ENCODE data around the gene PIGH.
A peak's percentile ranks its signal among the peaks of the same experiment; 100 is the strongest.
"Not testable (repeated sequence)": the region's sequence is repeated elsewhere in the genome, so short reads cannot be mapped to it uniquely, and the experiment has no call there.

Gene PIGH, protein sequence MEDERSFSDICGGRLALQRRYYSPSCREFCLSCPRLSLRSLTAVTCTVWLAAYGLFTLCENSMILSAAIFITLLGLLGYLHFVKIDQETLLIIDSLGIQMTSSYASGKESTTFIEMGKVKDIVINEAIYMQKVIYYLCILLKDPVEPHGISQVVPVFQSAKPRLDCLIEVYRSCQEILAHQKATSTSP

GRCh38 chr14:67599698-67600561, at the start of gene PIGH:
TSS of gene PIGH (minus strand) at chr14:67600268. CDS start at chr14:67600203, 65 bp downstream.
- peak; percentile 85 to 92 for DNase-seq (ENCODE audit: low read depth in 2 of 2)

DNA sequence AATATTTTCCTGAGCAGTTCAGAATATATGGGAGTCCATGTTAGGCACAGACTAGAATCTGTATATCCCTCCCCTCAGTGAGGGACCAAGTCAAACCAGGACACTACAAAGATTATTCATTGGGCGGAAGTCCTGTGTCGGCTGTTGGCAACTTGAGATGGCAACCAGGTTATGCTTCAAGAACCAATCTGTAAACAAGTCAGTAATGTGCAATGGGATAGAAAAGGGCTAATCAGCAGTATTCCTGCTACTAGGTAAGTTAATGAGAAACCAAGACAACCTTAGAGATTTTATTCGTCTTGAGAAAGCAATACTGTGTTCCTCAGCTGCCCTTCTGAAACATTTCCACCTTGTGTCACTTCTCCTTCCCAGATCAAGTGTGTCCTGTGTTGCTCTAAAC, 46.1 kb upstream of the PIGH start:
- no peak for DNase-seq (ENCODE audit: low read depth in 2 of 2)

GRCh38 chr14:67645414-67645813, 45.3 kb upstream of the PIGH start:
- no peak for DNase-seq (ENCODE audit: low read depth in 2 of 2)

GRCh38 chr14:67644428-67644827, 44.4 kb upstream of the PIGH start:
- no peak for DNase-seq (ENCODE audit: low read depth in 2 of 2)

DNA sequence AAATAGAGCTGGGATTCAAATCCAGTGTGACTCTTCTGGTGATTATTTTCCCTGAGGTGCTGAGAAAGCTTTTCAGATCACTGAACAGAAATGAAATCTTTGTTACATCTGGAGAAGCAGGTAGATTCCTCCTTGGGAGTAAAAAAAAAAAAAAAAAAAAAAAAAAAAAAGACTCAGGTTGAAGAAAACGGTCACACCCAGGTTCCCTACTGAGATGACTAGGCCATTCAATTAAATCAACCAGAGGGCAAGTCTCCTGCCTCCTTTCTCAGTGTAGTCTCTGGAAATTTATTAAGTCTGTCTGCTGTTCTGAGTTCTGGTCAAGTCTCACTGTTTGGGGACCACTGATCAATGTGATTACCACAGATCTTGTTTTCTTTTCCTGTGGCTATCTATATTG, 43.6 kb upstream of the PIGH start:
- no peak for DNase-seq (ENCODE audit: low read depth in 2 of 2)

GRCh38 chr14:67641902-67642749, 42.1 kb upstream of the PIGH start:
- DNase-seq (ENCODE audit: low read depth in 2 of 2), result no peak

DNA sequence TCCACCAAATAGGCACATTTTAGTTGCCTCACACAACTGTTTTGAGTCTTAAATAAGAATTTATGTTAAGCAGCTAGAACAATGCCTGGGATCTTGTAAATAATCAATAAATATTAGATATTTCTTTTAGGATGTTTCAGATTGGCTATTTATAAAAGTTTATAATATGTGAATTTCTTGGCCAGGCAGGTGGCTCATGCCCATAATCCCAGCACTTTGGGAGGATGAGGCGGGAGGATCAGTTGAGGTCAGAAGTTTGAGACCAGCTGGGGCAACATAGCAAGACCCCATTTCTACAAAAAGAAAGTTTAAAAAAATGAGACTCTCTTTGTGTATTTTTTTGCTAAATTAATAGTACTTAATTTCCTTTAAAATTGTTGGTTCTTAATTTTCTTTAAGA, 41.4 kb upstream of the PIGH start:
- no peak for DNase-seq (ENCODE audit: low read depth in 2 of 2)

- no peak for DNase-seq (ENCODE audit: low read depth in 2 of 2)
Observed at GRCh38 chr14:67638642-67639041, 38.6 kb upstream of the PIGH start.

- DNase-seq (ENCODE audit: low read depth in 2 of 2), result no peak
Observed at GRCh38 chr14:67636361-67636919, 36.4 kb upstream of the PIGH start.

- no peak for DNase-seq (ENCODE audit: low read depth in 2 of 2)
Observed at GRCh38 chr14:67633451-67634147, 33.5 kb upstream of the PIGH start.

- DNase-seq (ENCODE audit: low read depth in 2 of 2), result no peak
Observed at GRCh38 chr14:67630938-67631337, 30.9 kb upstream of the PIGH start.

DNA sequence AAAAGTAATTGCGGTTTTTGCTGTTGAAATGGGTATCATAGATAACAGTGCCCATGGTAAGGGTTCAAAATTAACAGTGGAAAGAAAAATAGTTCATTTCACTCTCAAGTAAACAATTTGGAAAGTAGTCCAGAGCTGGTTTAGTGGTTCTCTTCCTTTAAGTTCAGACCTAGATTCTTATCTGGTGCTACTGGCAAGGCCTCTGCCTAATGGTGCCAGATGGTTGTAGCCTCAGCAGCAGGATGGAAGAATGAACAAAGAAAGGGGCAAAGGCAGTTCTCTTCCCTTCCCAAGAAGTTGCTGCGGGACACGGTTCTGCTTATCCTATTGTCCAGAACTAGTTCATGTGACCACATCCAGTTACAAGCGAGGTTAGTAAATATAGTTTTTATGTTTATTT, 30.1 kb upstream of the PIGH start:
- no peak for DNase-seq (ENCODE audit: low read depth in 2 of 2)

DNA sequence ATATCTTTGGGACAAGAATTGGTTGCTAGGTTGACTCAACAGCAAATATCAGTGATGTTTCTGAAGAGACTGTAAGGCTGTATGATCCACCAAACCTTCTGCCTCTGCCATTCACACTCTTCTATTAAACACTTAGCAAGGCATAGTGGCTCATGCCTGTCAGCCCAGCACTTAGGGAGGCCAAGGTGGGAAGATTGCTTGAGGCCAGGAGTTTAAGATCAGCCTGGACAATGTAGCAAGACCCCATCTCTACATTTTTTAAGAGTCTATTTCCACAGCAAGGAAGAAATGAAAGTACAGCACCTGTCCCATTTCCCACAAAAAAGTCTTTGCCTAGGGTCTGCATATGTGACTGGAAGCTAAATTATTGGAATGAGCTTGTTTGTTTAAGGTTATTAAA, 27.5 kb upstream of the PIGH start:
- no peak for DNase-seq (ENCODE audit: low read depth in 2 of 2)

GRCh38 chr14:67626131-67626530, 26.1 kb upstream of the PIGH start:
- not testable (repeated sequence) for DNase-seq (ENCODE audit: low read depth in 2 of 2)

DNA sequence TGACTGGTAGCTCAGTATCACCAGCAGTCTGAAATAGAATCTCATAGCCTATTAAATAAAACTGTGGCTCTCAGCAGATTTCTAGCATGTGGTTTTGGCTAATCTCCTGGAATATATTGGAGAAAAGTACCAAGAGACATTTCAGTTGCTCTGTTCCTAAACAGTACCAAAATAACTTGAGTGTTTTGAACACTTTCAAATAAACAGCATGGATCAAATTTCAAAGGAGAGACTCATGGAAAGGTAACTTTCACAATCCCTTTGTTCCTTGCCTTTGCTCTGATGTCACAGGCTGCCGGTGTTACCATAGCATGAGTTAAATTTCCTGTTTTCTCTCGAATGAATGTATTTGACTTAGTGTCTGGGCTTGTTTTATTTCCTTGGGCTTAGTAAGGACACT, 23.0 kb upstream of the PIGH start:
- DNase-seq (ENCODE audit: low read depth in 2 of 2), result no peak

GRCh38 chr14:67622675-67623074, 22.6 kb upstream of the PIGH start:
- no peak for DNase-seq (ENCODE audit: low read depth in 2 of 2)

DNA sequence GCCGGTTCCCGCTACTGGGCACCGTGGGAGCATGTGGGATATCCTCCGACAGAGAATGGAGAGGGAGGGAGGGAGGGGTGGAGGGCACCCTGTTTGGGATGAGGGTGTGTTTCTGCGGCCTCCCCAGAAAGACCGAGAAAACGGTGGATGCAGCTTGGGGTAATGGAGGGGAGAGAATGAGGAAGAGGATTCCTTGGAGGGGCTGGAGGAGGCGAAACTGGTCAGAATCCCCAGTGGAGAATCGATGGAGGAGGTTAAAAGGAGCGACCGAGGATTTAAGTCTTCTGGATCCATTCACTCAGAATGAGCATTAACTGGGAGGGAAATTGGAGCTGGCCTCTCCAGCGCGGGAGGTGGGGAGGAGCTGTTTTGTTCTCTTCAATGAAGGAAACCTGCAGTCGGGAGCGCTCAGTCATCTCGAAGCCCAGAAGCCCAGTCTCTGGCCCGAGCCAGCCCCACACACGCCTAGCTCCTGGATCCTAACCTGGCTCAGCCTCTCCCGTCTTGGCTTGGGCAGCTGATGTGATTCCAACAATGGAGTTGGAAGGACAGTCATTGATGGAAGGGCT, 20.2 kb upstream of the PIGH start:
- DNase-seq (ENCODE audit: low read depth in 2 of 2), result no peak

GRCh38 chr14:67619446-67620216, 19.6 kb upstream of the PIGH start, which contains the start of gene ARG2:
TSS of gene ARG2 (plus strand) at chr14:67619920. CDS start at chr14:67619978, 58 bp downstream.
- peak; percentile 93 to 98 for DNase-seq (ENCODE audit: low read depth in 2 of 2)

DNA sequence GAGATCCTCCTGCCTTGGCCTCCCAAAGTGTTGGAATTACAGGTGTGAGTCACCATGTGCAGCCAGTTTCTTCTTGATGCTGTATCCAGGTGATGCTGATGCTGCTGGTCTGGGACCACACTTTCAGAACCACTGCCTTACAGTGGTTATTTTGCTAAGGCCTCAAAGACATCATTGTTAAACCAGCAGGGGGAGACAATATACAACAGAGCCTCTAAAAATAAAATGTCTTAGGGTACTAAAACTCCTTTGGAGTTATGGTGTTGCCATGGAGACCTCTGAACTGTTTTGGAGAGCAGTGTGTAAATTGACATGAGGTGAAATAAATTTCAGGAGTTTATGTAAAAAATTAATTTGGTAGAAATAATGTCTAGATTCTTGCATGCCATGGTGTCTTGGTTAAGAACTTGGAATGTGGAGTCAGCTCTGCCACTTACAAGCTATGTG, 18.6 kb upstream of the PIGH start:
- DNase-seq (ENCODE audit: low read depth in 2 of 2), result no peak

- DNase-seq (ENCODE audit: low read depth in 2 of 2), result no peak
Observed at GRCh38 chr14:67610491-67610890, 10.4 kb upstream of the PIGH start.

Data from stimulated activated CD4-positive, alpha-beta T cell treated with anti-CD3 and anti-CD28 coated beads, Interleukin-15, amount 100 ng/mL, for 48 hours (primary cell).